Fibroblast of skin of abdomen (primary cell): Measurements from ENCODE around the gene NUP210.

Experiments used
- DNase-seq: peaks from one replicate; pipeline ENCODE4 v3.0.0-alpha.2; 2013

NUP210 gene

GRCh38 chr3:13287833-13288232, 132.3 kb downstream of the NUP210 start:
- no peak for DNase-seq

- no peak for DNase-seq
Measured at GRCh38 chr3:13286873-13287272, 133.2 kb downstream of the NUP210 start.

GRCh38 chr3:13285007-13285567, 135.0 kb downstream of the NUP210 start:
- DNase-seq, result no peak

GRCh38 chr3:13283877-13284264, 136.3 kb downstream of the NUP210 start:
- no peak for DNase-seq

- DNase-seq, result no peak
Measured at GRCh38 chr3:13282986-13283876, 136.9 kb downstream of the NUP210 start.

GRCh38 chr3:13282358-13282985, 137.7 kb downstream of the NUP210 start:
- no peak for DNase-seq

GRCh38 chr3:13281507-13282357, 138.4 kb downstream of the NUP210 start:
- no peak for DNase-seq

GRCh38 chr3:13280811-13281506, 139.2 kb downstream of the NUP210 start:
- no peak for DNase-seq

GRCh38 chr3:13280122-13280790, 139.9 kb downstream of the NUP210 start:
- no peak for DNase-seq

GRCh38 chr3:13279532-13279910, 140.6 kb downstream of the NUP210 start:
- DNase-seq, result no peak

- no peak for DNase-seq
Measured at GRCh38 chr3:13278783-13279531, 141.2 kb downstream of the NUP210 start.

GRCh38 chr3:13277860-13278531, 142.1 kb downstream of the NUP210 start:
- no peak for DNase-seq

- no peak for DNase-seq
Measured at GRCh38 chr3:13277196-13277813, 142.8 kb downstream of the NUP210 start.

- DNase-seq, result no peak
Measured at GRCh38 chr3:13276438-13277195, 143.5 kb downstream of the NUP210 start.

- no peak for DNase-seq
Measured at GRCh38 chr3:13275376-13276005, 144.6 kb downstream of the NUP210 start.

- no peak for DNase-seq
Measured at GRCh38 chr3:13274551-13275332, 145.4 kb downstream of the NUP210 start.

GRCh38 chr3:13274125-13274524, 146.0 kb downstream of the NUP210 start:
- no peak for DNase-seq
